ENCODE data around the gene PPA2. TPM values are rescaled to one million over a fixed set of nuclear protein-coding genes. Genes with fewer than 3 reads are reported as not detected.
A peak's percentile ranks its signal among the peaks of the same experiment; 100 is the strongest.

PPA2 gene
- total RNA-seq (2014; rRNA removed; shearing (Covaris generic)) (50.3 and 58.4 TPM in 2 replicates), polyA plus RNA-seq (2016; fragmentation: Nextera tagmentation; extraction: Ambion mirVana) (63.7 and 73.1 TPM in 2 replicates)
- long read RNA-seq, transcript PPA2-201 (12 exons, 1,684 nt) = major isoform, 25 of 39 reads
- long read RNA-seq, partial matches to known transcripts = 0 of 39 reads
- long read RNA-seq, other reads (novel, unspliced or antisense) = 11 of 39 reads

GRCh38 chr4:105473324-105474098, at the start of gene PPA2:
TSS of gene PPA2 (minus strand) at chr4:105474062. CDS start at chr4:105474050, 12 bp downstream.
- Histone ChIP-seq H3K27ac (ENCODE audit: low read depth) (peak within 1 kb of the TSS; percentile 86), H3F3A (replicated peaks; ENCODE audit: low read depth) (no peaks in the 10 kb centered on the region), H3K4me2 (peak within 1 kb of the TSS; percentile 91), H3K4me1 (ENCODE audit: insufficient read depth) (peaks cover 10% of the 10 kb centered on the region), H3K4me3 (peak within 1 kb of the TSS; percentile 82), H3K9me2 (ENCODE audit: insufficient read depth) (no peaks in the 10 kb centered on the region), H3K79me2 (replicated peaks; ENCODE audit: insufficient read depth) (peaks cover 40% of the 10 kb centered on the region), H3K27me3 (ENCODE audit: insufficient read depth) (peaks cover 17% of the 10 kb centered on the region), H3K36me3 (ENCODE audit: insufficient read depth) (no peaks in the 10 kb centered on the region), H4K20me1 (replicated peaks; ENCODE audit: insufficient read depth) (peaks cover 33% of the 10 kb centered on the region), H2AFZ (peak within 1 kb of the TSS; percentile 90)
- Mint-ChIP-seq H3K27ac (peak within 1 kb of the TSS; percentile 97), H3K9me3 (no peaks in the 10 kb centered on the region), H3K27me3 (ENCODE audit: insufficient read depth, low read depth, poor library complexity) (peaks cover 6% of the 10 kb centered on the region), H3K4me1 (peaks cover 19% of the 10 kb centered on the region; the same call in 2 of the 3 replicates), H3K4me3 (peak within 1 kb of the TSS; percentile 98), H3K36me3 (ENCODE audit: low read depth) (no peaks in the 10 kb centered on the region)
- DNase-seq (ENCODE audit: low spot score) = peak; percentile 85
- ATAC-seq = peak; percentile 81
- TF ChIP-seq EZH2phosphoT487 (IDR thresholded peaks at IDR 0.05; ENCODE audit: unreplicated experiment) (no peak), CREB1 (CRISPR knock-in tag; IDR thresholded peaks at IDR 0.05; ENCODE audit: low read depth) (peak; percentile 81), REST (IDR thresholded peaks at IDR 0.05; ENCODE audit: unreplicated experiment) (no peak), POLR2AphosphoS5 (IDR thresholded peaks at IDR 0.05; ENCODE audit: low read depth) (peak; percentile 85)
- TF ChIP-seq, protein P1, sequence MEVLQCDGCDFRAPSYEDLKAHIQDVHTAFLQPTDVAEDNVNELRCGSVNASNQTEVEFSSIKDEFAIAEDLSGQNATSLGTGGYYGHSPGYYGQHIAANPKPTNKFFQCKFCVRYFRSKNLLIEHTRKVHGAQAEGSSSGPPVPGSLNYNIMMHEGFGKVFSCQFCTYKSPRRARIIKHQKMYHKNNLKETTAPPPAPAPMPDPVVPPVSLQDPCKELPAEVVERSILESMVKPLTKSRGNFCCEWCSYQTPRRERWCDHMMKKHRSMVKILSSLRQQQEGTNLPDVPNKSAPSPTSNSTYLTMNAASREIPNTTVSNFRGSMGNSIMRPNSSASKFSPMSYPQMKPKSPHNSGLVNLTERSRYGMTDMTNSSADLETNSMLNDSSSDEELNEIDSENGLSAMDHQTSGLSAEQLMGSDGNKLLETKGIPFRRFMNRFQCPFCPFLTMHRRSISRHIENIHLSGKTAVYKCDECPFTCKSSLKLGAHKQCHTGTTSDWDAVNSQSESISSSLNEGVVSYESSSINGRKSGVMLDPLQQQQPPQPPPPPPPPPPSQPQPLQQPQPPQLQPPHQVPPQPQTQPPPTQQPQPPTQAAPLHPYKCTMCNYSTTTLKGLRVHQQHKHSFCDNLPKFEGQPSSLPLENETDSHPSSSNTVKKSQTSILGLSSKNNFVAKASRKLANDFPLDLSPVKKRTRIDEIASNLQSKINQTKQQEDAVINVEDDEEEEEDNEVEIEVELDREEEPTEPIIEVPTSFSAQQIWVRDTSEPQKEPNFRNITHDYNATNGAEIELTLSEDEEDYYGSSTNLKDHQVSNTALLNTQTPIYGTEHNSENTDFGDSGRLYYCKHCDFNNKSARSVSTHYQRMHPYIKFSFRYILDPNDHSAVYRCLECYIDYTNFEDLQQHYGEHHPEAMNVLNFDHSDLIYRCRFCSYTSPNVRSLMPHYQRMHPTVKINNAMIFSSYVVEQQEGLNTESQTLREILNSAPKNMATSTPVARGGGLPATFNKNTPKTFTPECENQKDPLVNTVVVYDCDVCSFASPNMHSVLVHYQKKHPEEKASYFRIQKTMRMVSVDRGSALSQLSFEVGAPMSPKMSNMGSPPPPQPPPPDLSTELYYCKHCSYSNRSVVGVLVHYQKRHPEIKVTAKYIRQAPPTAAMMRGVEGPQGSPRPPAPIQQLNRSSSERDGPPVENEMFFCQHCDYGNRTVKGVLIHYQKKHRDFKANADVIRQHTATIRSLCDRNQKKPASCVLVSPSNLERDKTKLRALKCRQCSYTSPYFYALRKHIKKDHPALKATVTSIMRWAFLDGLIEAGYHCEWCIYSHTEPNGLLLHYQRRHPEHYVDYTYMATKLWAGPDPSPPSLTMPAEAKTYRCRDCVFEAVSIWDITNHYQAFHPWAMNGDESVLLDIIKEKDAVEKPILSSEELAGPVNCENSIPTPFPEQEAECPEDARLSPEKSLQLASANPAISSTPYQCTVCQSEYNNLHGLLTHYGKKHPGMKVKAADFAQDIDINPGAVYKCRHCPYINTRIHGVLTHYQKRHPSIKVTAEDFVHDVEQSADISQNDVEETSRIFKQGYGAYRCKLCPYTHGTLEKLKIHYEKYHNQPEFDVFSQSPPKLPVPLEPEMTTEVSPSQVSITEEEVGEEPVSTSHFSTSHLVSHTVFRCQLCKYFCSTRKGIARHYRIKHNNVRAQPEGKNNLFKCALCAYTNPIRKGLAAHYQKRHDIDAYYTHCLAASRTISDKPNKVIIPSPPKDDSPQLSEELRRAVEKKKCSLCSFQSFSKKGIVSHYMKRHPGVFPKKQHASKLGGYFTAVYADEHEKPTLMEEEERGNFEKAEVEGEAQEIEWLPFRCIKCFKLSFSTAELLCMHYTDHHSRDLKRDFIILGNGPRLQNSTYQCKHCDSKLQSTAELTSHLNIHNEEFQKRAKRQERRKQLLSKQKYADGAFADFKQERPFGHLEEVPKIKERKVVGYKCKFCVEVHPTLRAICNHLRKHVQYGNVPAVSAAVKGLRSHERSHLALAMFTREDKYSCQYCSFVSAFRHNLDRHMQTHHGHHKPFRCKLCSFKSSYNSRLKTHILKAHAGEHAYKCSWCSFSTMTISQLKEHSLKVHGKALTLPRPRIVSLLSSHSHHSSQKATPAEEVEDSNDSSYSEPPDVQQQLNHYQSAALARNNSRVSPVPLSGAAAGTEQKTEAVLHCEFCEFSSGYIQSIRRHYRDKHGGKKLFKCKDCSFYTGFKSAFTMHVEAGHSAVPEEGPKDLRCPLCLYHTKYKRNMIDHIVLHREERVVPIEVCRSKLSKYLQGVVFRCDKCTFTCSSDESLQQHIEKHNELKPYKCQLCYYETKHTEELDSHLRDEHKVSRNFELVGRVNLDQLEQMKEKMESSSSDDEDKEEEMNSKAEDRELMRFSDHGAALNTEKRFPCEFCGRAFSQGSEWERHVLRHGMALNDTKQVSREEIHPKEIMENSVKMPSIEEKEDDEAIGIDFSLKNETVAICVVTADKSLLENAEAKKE (CRISPR knock-in tag; IDR thresholded peaks at IDR 0.05) = no peak
